ENCODE data around the gene PDZRN4.

PDZRN4 gene

DNA sequence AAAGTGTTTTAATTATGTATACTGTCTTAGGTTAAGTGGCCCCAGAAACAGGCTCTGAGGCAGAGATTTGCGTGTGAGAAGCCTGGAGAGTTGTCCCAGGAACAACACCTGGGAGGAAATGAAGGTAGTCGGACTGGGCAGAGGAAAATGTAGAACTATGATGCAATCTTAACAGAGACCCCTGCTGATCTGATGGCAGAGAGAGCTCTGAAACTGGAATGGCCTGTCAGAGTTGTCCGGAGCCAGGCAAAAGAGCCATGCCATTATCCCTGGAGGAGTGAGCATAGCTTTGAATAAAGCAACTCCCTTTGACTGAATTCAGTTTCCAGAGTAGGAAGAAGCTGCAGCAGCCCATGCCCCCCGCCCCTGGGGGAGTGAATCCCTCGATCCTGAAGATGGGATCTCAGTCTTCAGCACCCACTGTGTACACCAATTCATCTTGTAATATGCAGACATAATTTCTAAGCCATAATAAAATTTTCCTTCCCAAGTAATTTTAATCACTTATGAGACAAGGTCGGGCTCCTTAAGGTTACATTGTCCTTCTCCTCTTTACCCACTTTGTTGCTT lies 264.8 kb downstream of the PDZRN4 start:
- TF ChIP-seq, protein P1, sequence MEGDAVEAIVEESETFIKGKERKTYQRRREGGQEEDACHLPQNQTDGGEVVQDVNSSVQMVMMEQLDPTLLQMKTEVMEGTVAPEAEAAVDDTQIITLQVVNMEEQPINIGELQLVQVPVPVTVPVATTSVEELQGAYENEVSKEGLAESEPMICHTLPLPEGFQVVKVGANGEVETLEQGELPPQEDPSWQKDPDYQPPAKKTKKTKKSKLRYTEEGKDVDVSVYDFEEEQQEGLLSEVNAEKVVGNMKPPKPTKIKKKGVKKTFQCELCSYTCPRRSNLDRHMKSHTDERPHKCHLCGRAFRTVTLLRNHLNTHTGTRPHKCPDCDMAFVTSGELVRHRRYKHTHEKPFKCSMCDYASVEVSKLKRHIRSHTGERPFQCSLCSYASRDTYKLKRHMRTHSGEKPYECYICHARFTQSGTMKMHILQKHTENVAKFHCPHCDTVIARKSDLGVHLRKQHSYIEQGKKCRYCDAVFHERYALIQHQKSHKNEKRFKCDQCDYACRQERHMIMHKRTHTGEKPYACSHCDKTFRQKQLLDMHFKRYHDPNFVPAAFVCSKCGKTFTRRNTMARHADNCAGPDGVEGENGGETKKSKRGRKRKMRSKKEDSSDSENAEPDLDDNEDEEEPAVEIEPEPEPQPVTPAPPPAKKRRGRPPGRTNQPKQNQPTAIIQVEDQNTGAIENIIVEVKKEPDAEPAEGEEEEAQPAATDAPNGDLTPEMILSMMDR (IDR thresholded peaks at IDR 0.05) = no peak

DNA sequence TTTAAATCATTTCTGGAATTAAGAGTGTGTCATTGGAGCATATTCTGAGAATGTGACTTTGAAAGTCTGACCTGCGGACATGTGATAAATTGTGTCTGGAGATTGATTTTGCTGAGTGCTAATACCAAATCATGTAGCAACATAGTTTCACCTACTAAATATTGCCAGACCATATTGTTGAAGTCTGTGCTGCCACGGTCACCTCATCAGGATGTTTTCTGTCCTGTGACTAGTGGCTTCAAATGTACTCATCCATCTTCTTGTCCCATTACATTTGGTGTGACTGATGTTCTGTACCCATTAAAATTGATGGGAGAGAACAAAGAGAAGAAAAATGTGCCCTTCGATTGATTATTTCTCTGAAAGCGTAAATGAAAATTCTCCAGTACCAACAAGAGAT lies 265.3 kb downstream of the PDZRN4 start:
- TF ChIP-seq, protein P1 (IDR thresholded peaks at IDR 0.05) = no peak

DNA sequence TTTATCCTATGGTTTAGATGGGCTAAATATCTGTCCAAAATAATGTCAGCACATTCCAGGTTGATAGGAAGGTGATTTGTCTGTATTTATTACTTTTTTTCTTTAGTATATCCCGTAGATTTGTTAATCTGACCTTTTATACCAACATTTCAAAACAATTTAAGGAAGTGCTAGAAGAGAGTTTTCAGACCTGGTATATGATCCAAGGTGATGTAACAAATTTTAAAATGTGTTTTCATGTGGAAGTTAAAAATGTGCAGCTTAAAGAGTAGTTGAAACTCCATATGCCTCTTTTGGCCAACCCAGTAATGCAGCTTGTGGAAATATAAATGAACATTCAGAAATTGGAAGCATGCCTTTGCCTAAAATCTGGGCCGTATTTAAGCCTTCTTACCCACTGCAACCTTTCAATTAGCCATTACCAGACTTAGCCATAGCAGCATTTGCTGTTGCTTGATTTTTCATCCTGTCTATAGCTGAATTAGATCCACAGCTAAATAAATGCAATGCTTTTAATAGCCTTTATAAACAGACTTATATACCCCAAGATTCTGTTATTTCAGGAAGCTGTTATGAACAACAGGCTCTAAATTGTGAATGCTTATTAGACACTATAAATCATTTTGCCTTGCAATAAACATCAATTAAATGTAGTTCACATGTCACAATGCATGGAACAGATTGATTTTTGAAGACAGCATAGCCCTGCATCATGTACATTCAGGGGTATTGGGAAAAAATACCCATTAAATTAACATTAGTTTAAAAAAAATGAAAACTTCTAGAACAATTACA lies 271.2 kb downstream of the PDZRN4 start:
- TF ChIP-seq, protein P1 (IDR thresholded peaks at IDR 0.05) = no peak

DNA sequence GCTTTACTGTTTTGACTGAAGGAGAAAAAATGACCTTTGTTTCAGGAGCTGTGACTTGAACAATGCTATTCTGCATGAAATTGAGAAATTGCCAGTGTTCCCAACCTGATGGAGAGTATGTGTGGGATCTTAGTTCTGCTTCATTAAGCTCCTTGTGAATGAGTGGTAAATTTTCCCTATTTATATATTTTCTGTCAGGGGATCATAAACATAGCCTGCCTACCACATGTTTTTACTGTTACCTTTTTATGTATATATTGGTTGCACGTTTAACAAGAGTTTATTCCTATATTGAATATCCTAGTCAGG lies 271.7 kb downstream of the PDZRN4 start:
- TF ChIP-seq, protein P1 (IDR thresholded peaks at IDR 0.05) = no peak

DNA sequence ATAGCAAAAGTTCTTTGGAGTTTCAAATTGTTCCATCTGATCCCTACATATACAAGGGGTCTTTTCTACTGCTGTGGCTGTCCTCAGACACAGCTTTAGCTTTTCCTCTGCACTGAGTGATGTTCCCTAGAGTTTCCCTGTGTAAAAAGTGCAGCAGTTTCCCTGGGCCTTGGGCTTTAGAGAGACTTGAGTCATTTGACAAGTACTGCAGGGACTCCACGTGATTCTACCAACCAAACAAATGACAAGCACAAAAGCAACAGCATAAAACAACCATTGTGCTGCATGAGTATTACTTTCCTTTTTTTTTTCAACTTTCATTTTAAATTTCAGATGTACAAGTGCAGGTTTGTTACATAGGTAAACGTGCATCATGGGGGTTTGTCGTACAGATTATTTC lies 272.8 kb downstream of the PDZRN4 start:
- TF ChIP-seq, protein P1 (IDR thresholded peaks at IDR 0.05) = no peak

DNA sequence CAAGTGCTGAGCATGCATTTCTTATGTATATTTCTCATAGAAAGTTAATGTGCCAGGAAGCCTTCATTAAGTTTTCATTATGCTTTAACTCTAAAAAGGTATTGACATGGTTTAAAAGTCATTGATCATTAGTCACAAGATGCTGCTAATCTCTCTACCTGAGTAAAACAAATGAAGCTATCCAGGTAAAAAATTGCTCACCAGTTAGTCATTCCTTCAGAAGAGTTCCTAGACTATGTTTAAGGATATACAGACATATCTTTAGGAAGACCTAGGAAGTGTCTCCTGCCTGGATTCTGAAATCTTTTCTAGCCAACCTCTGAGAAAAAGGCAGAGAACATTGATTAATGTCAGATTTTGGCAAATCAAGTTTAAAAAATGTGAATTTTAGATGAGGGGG lies 274.2 kb downstream of the PDZRN4 start:
- TF ChIP-seq, protein P1 (IDR thresholded peaks at IDR 0.05) = no peak

DNA sequence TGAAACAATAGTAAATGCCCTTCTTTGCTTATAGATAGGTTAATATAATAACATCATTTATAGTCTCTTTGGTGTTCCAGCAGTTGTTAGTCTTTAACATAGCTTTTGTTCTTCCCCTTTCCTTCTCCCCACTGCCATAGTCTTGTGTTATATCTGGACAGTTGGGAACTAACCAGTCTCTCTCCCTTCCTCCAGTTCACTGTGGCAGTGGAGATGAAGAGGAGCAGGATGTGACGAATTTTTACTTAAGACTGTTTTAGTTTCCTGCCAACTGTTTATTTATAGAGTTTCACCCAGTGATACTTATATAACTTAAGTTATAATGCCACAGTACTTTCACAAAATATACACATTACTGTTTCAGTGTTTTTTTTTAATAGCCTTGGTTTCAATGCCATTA lies 277.4 kb downstream of the PDZRN4 start:
- TF ChIP-seq, protein P1 (IDR thresholded peaks at IDR 0.05) = no peak

All from LNCAP (cell line).